Spleen (tissue), 11 donors: Measurements from ENCODE around the gene ARHGAP6. TPM values are rescaled to one million over a fixed set of nuclear protein-coding genes. Genes with fewer than 3 reads are reported as not detected.

Experiments
- DNase-seq: peaks from one replicate; pipeline ENCODE4 v3.0.0-alpha.2; 2020
- H3K27ac ChIP-seq, 8 donors: fragments of 200-600 bp; sonication (generic) in 7 of 8; 1 replicate in 4 of 8; 2 replicates in 4 of 8; pipeline versions ENCODE4 v1.5.0 to v1.8.0; 2016 to 2021; ENCODE audit warnings: inconsistent platforms in 4 of 8, mild to moderate bottlenecking in 4 of 8, moderate library complexity in 1 of 8
- H3K27me3 ChIP-seq, 7 donors: fragments of 200-600 bp; sonication (generic) in 6 of 7; replicated peaks in 1 of 7; 1 replicate in 4 of 7; 2 replicates in 3 of 7; pipeline versions ENCODE4 v1.5.0 to v1.8.0; 2016 to 2021; ENCODE audit warnings: inconsistent platforms in 3 of 7, mild to moderate bottlenecking in 1 of 7
- H3K36me3 ChIP-seq, 6 donors: fragments of 200-600 bp; sonication (generic) in 5 of 6; 1 replicate in 4 of 6; 2 replicates in 2 of 6; pipeline versions ENCODE4 v1.5.0 to v1.8.0; 2016 to 2021; ENCODE audit warnings: inconsistent platforms in 2 of 6
- H3K4me1 ChIP-seq, 6 donors: fragments of 200-600 bp; sonication (generic) in 5 of 6; 1 replicate in 3 of 6; 2 replicates in 3 of 6; pipeline versions ENCODE4 v1.5.0 to v1.8.0; 2016 to 2021; ENCODE audit warnings: inconsistent platforms in 3 of 6
- H3K4me3 ChIP-seq, 8 donors: fragments of 200-600 bp; sonication (generic) in 7 of 8; 1 replicate in 4 of 8; 2 replicates in 4 of 8; pipeline versions ENCODE4 v1.5.0 to v1.8.0; 2016 to 2021; ENCODE audit warnings: inconsistent platforms in 4 of 8, mild to moderate bottlenecking in 4 of 8, moderate library complexity in 2 of 8
- H3K9me3 ChIP-seq, 8 donors: fragments of 200-600 bp; sonication (generic) in 7 of 8; 1 replicate in 4 of 8; 2 replicates in 4 of 8; pipeline versions ENCODE4 v1.5.0 to v1.8.0; 2016 to 2021; ENCODE audit warnings: inconsistent platforms in 4 of 8
- CTCF ChIP-seq, 11 experiments: fragments of 200-600 bp in 7 of 11; fragments of 450-650 bp in 4 of 11; sonication (generic) in 4 of 11; IDR thresholded peaks in 8 of 11; conservative IDR thresholded peaks in 3 of 11; 1 replicate in 7 of 11; 2 replicates in 4 of 11; pipeline versions ENCODE4 v1.4.0 to v1.8.0; 2016 to 2021; ENCODE audit warnings: antibody characterized with exemption in 11 of 11, inconsistent platforms in 4 of 11, mild to moderate bottlenecking in 1 of 11
- POLR2A ChIP-seq, 3 donors: fragments of 450-650 bp; IDR thresholded peaks; one replicate each; pipeline ENCODE4 v1.5.1; 2017; ENCODE audit warnings: antibody characterized with exemption in 3 of 3, mild to moderate bottlenecking in 1 of 3
- POLR2AphosphoS5 ChIP-seq, 3 donors: sonication (generic); formaldehyde crosslinking; IDR thresholded peaks; one replicate each; pipeline ENCODE4 v1.5.1; 2017; ENCODE audit warnings: antibody characterized with exemption in 3 of 3
- WGBS, 5 donors: extraction: QIAGEN DNeasy Blood & Tissue Kit in 3 of 5; methylation state at CpG; one replicate each; pipeline versions ENCODE4 v1.1.5 to v1.1.7; 2013 to 2018; 5-methylcytosine and 5-hydroxymethylcytosine counted together
- intact Hi-C: fragments of 100-400 bp; cut with DNase I; formaldehyde crosslinking; loops from one replicate; pipeline ENCODE4 v1.15.0; 2023; ENCODE audit warnings: low total_unique reads
- polyA plus RNA-seq, 3 donors: library from polyadenylated mRNA; stranded (reverse); fragments of 200-250 nt; gene quantifications; one replicate each; pipeline ENCODE4 v1.2.1, GENCODE V29; 2013
- total RNA-seq, 7 donors: library from RNA; depleted of rRNA in 3 of 7; stranded (reverse); fragments of >200 nt in 3 of 7; fragmentation: NEBNext Ultra II Directional in 4 of 7; extraction: Animal tissue kit (Norgen Biotek cat#: 25700) in 4 of 7; gene quantifications; one replicate each; pipeline versions ENCODE4 v1.1.0 to v1.2.1, GENCODE V29; 2016 to 2021
- donor health status: healthy with polysubstance abuse.
- donor health status: DM: no; HTN: no; CAD: no; lungs with moderate emphysema.
- donor health status: DM: no; HTN: no; CAD: no.
- donor health status: Bipolar disorder and iron deficiency.
- donor health status: healthy.
- donor health status: DM: no; HTN: no; CAD: no.
- donor health status: DM: yes; HTN: yes; CAD: no.

ARHGAP6 gene
- total and polyA plus RNA-seq, 10 donors = 2.0 to 20.8 (median 12.7) TPM

GRCh38 chrX:11408109-11408405 is 257.7 kb downstream of the ARHGAP6 start:
- H3K9me3 ChIP-seq = no peaks in the 10 kb centered on the region
- WGBS, 5 donors = 63 to 94% (median 74%) methylated on average over 5 of the region's 5 CpGs
- intact Hi-C loops = no loop called here
- H3K27me3 ChIP-seq = no peaks in the 10 kb centered on the region
- H3K4me1 ChIP-seq = no peaks in the 10 kb centered on the region
- DNase-seq = no peak
- no peak overlapping the region for H3K4me3 ChIP-seq
- H3K36me3 ChIP-seq = no peaks in the 10 kb centered on the region
- H3K27ac ChIP-seq = no peak overlapping the region
- TF ChIP-seq POLR2AphosphoS5 (IDR thresholded peaks at IDR 0.05) (no peak), CTCF (IDR thresholded peaks at IDR 0.05 in 8 of 11, conservative IDR thresholded peaks at IDR 0.05 in 3 of 11) (no peak), POLR2A (IDR thresholded peaks at IDR 0.05) (no peak)

- Histone ChIP-seq H3K36me3 (no peaks in the 10 kb centered on the region), H3K4me3 (no peak overlapping the region), H3K27me3 (no peaks in the 10 kb centered on the region), H3K9me3 (no peaks in the 10 kb centered on the region), H3K27ac (no peak overlapping the region), H3K4me1 (no peaks in the 10 kb centered on the region)
- WGBS, 5 donors = 66 to 85% (median 67%) methylated on average over 2 of the region's 2 CpGs
- intact Hi-C loops = no loop called here
- TF ChIP-seq POLR2A (IDR thresholded peaks at IDR 0.05) = no peak
- TF ChIP-seq POLR2AphosphoS5 (IDR thresholded peaks at IDR 0.05) = no peak
- no peak for TF ChIP-seq CTCF (IDR thresholded peaks at IDR 0.05 in 8 of 11, conservative IDR thresholded peaks at IDR 0.05 in 3 of 11)
- DNase-seq = no peak
Observed at GRCh38 chrX:11407331-11408108, 258.2 kb downstream of the ARHGAP6 start.

GRCh38 chrX:11406109-11406765 is 259.5 kb downstream of the ARHGAP6 start:
- Histone ChIP-seq H3K4me1 (no peaks in the 10 kb centered on the region), H3K9me3 (no peaks in the 10 kb centered on the region), H3K27me3 (no peaks in the 10 kb centered on the region), H3K4me3 (no peak overlapping the region), H3K36me3 (no peaks in the 10 kb centered on the region), H3K27ac (no peak overlapping the region)
- TF ChIP-seq POLR2AphosphoS5 (IDR thresholded peaks at IDR 0.05) (no peak), POLR2A (IDR thresholded peaks at IDR 0.05) (no peak), CTCF (IDR thresholded peaks at IDR 0.05 in 8 of 11, conservative IDR thresholded peaks at IDR 0.05 in 3 of 11) (no peak)
- WGBS, 5 donors = 69 to 84% (median 76%) methylated on average over 9 of the region's 9 CpGs
- intact Hi-C loops = no loop called here
- no peak for DNase-seq

- DNase-seq = no peak
- TF ChIP-seq POLR2A (IDR thresholded peaks at IDR 0.05) (no peak), CTCF (IDR thresholded peaks at IDR 0.05 in 8 of 11, conservative IDR thresholded peaks at IDR 0.05 in 3 of 11) (no peak), POLR2AphosphoS5 (IDR thresholded peaks at IDR 0.05) (no peak)
- intact Hi-C loops = no loop called here
- 43 to 72% (median 68%) methylated on average over 3 of the region's 3 CpGs for WGBS, 5 donors
- Histone ChIP-seq H3K4me3 (no peak overlapping the region), H3K27me3 (no peaks in the 10 kb centered on the region), H3K27ac (no peak overlapping the region), H3K4me1 (no peaks in the 10 kb centered on the region), H3K36me3 (no peaks in the 10 kb centered on the region), H3K9me3 (no peaks in the 10 kb centered on the region)
Observed at GRCh38 chrX:11403631-11404030, 262.1 kb downstream of the ARHGAP6 start.
